Sigmoid colon (tissue), 7 donors: Measurements from ENCODE around the gene TMED4. TPM values are rescaled to one million over a fixed set of nuclear protein-coding genes. Genes with fewer than 3 reads are reported as not detected.

Experiments
- DNase-seq: peaks from one replicate; pipeline ENCODE4 v3.0.0-alpha.2; 2019
- H3K27ac ChIP-seq, 4 donors: fragments of 200-600 bp; sonication (generic); one replicate each; pipeline ENCODE4 v1.5.1; 2016 to 2019; ENCODE audit warnings: mild to moderate bottlenecking in 1 of 4
- H3K27me3 ChIP-seq, 3 donors: fragments of 200-600 bp; sonication (generic); one replicate each; pipeline ENCODE4 v1.5.1; 2019; ENCODE audit warnings: mild to moderate bottlenecking in 1 of 3
- H3K36me3 ChIP-seq, 4 donors: fragments of 200-600 bp; sonication (generic); one replicate each; pipeline ENCODE4 v1.5.1; 2016 to 2019
- H3K4me1 ChIP-seq, 4 donors: fragments of 200-600 bp; sonication (generic); one replicate each; pipeline ENCODE4 v1.5.1; 2017 to 2019
- H3K4me3 ChIP-seq, 4 donors: fragments of 200-600 bp; sonication (generic); one replicate each; pipeline ENCODE4 v1.5.1; 2017 to 2019; ENCODE audit warnings: mild to moderate bottlenecking in 2 of 4, moderate library complexity in 1 of 4
- H3K9me3 ChIP-seq, 4 donors: fragments of 200-600 bp in 3 of 4; sonication (generic) in 3 of 4; one replicate each; pipeline versions ENCODE4 v1.5.1 to v1.6.1; 2013 to 2019
- CTCF ChIP-seq, 4 experiments: fragments of 450-650 bp in 3 of 4; fragments of 200-600 bp in 1 of 4; IDR thresholded peaks; one replicate each; pipeline ENCODE4 v1.5.1; 2016 to 2019; ENCODE audit warnings: antibody characterized with exemption in 4 of 4, mild to moderate bottlenecking in 3 of 4, moderate library complexity in 2 of 4
- EP300 ChIP-seq, 4 donors: sonication (generic); formaldehyde crosslinking; IDR thresholded peaks; one replicate each; pipeline ENCODE4 v1.6.1; 2017; ENCODE audit warnings: antibody characterized with exemption in 4 of 4
- POLR2A ChIP-seq, 2 donors: fragments of 450-650 bp; IDR thresholded peaks; one replicate each; pipeline ENCODE4 v1.6.1; 2016; ENCODE audit warnings: antibody characterized with exemption in 2 of 2, mild to moderate bottlenecking in 2 of 2, moderate library complexity in 2 of 2
- POLR2AphosphoS5 ChIP-seq, 4 donors: sonication (generic); formaldehyde crosslinking; IDR thresholded peaks; one replicate each; pipeline ENCODE4 v1.6.1; 2017; ENCODE audit warnings: antibody characterized with exemption in 4 of 4
- WGBS, 2 donors: extraction: QIAGEN DNeasy Blood & Tissue Kit; methylation state at CpG; one replicate each; pipeline ENCODE4 v1.1.7; 2013; 5-methylcytosine and 5-hydroxymethylcytosine counted together
- intact Hi-C: fragments of 100-400 bp; cut with DNase I; formaldehyde crosslinking; loops from one replicate; pipeline ENCODE4 v1.15.1; 2023
- polyA plus RNA-seq, 3 donors: library from polyadenylated mRNA; stranded (reverse); fragments of 200-250 nt; gene quantifications; one replicate each; pipeline ENCODE4 v1.2.3, GENCODE V29; 2013
- total RNA-seq, 4 donors: library from RNA; depleted of rRNA; stranded (reverse); fragments of >200 nt; gene quantifications; one replicate each; pipeline ENCODE4 v1.1.0, GENCODE V29; 2016
- donor health status: healthy with polysubstance abuse.
- donor health status: Bipolar disorder and iron deficiency.
- donor health status: healthy.

Gene TMED4
- total and polyA plus RNA-seq, 7 donors: 18.6 to 209 (median 114) TPM

GRCh38 chr7:44534501-44534900 lies 47.5 kb downstream of the TMED4 start:
- Histone ChIP-seq H3K27ac (no peak overlapping the region), H3K4me1 (no peaks in the 10 kb centered on the region), H3K27me3 (no peaks in the 10 kb centered on the region), H3K4me3 (no peak overlapping the region), H3K9me3 (no peaks in the 10 kb centered on the region), H3K36me3 (no peaks in the 10 kb centered on the region)
- WGBS, 2 donors: 65 to 75% methylated on average over 7 of the region's 7 CpGs
- intact Hi-C loops: no loop called here
- TF ChIP-seq EP300 (IDR thresholded peaks at IDR 0.05) (no peak), CTCF (IDR thresholded peaks at IDR 0.05) (no peak), POLR2A (IDR thresholded peaks at IDR 0.05) (no peak), POLR2AphosphoS5 (IDR thresholded peaks at IDR 0.05) (no peak)
- DNase-seq: no peak

- no peak for DNase-seq
- intact Hi-C loops: no loop called here
- no peak for TF ChIP-seq CTCF (IDR thresholded peaks at IDR 0.05)
- TF ChIP-seq EP300 (IDR thresholded peaks at IDR 0.05): no peak
- no peak for TF ChIP-seq POLR2AphosphoS5 (IDR thresholded peaks at IDR 0.05)
- TF ChIP-seq POLR2A (IDR thresholded peaks at IDR 0.05): no peak
- no peaks in the 10 kb centered on the region for H3K27me3 ChIP-seq
- no peaks in the 10 kb centered on the region for H3K36me3 ChIP-seq
- H3K4me1 ChIP-seq: no peaks in the 10 kb centered on the region
- no peak overlapping the region for H3K27ac ChIP-seq
- WGBS, 2 donors: 50 to 65% methylated on average over 5 of the region's 5 CpGs
- H3K4me3 ChIP-seq: no peak overlapping the region
- H3K9me3 ChIP-seq: no peaks in the 10 kb centered on the region
These were observed 47.9 kb downstream of the TMED4 start for GRCh38 chr7:44534087-44534486.

- 80 to 83% methylated on average over 8 of the region's 8 CpGs for WGBS, 2 donors
- H3K9me3 ChIP-seq: no peaks in the 10 kb centered on the region
- H3K27ac ChIP-seq: no peak overlapping the region
- H3K36me3 ChIP-seq: no peaks in the 10 kb centered on the region
- TF ChIP-seq EP300 (IDR thresholded peaks at IDR 0.05) (no peak), POLR2AphosphoS5 (IDR thresholded peaks at IDR 0.05) (no peak), POLR2A (IDR thresholded peaks at IDR 0.05) (no peak), CTCF (IDR thresholded peaks at IDR 0.05) (no peak)
- DNase-seq: no peak
- H3K4me3 ChIP-seq: no peak overlapping the region
- intact Hi-C loops: no loop called here
- H3K4me1 ChIP-seq: no peaks in the 10 kb centered on the region
- no peaks in the 10 kb centered on the region for H3K27me3 ChIP-seq
These were observed 48.6 kb downstream of the TMED4 start for GRCh38 chr7:44533301-44534055.

GRCh38 chr7:44531421-44532380 lies 50.3 kb downstream of the TMED4 start:
- Histone ChIP-seq H3K9me3 (peaks cover 0 to 4% (median 0%) of the 10 kb centered on the region in 4 donors), H3K36me3 (no peaks in the 10 kb centered on the region), H3K27ac (no peak overlapping the region), H3K27me3 (no peaks in the 10 kb centered on the region), H3K4me3 (no peak overlapping the region), H3K4me1 (no peaks in the 10 kb centered on the region)
- intact Hi-C loops: no loop called here
- TF ChIP-seq CTCF (IDR thresholded peaks at IDR 0.05) (no peak), EP300 (IDR thresholded peaks at IDR 0.05) (no peak), POLR2AphosphoS5 (IDR thresholded peaks at IDR 0.05) (no peak), POLR2A (IDR thresholded peaks at IDR 0.05) (no peak)
- no peak for DNase-seq
- 83 to 88% methylated on average over 17 of the region's 17 CpGs for WGBS, 2 donors
